ENCODE data around the gene AP2M1.

DNA sequence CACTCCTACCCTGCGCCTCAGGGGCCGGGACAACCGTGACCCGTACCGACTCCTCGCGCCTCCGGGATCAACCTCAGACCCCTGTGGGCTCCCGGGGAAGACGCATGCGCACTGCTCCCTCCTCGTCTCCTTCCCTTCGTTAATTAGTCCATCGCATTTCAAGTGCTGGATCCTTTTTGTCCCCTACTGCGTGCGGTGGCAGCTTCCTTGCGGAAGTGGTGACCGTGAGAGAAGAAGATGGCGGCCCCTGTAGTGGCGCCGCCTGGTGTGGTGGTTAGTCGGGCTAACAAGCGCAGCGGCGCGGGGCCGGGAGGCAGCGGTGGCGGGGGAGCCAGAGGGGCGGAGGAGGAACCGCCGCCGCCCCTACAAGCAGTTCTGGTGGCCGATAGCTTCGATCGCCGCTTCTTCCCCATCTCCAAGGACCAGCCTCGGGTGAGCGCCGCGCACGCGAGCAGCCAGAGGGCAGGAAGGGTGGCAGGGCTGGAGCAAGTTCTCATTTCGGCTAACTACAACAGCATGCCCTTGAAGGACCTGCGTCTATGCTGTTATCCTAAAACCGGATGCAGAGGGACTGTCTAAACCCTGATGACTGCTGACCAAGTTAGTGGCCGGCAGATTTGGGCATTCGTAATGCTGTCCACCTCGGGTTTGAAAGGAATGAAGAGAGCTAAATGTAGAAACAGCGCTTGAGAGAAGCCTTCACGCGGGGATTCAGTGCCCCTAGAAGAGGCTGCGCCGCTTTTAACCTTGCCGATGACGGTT, 39.3 kb upstream of the AP2M1 start, which contains the start of gene EIF2B5:
- TF ChIP-seq, protein P1, sequence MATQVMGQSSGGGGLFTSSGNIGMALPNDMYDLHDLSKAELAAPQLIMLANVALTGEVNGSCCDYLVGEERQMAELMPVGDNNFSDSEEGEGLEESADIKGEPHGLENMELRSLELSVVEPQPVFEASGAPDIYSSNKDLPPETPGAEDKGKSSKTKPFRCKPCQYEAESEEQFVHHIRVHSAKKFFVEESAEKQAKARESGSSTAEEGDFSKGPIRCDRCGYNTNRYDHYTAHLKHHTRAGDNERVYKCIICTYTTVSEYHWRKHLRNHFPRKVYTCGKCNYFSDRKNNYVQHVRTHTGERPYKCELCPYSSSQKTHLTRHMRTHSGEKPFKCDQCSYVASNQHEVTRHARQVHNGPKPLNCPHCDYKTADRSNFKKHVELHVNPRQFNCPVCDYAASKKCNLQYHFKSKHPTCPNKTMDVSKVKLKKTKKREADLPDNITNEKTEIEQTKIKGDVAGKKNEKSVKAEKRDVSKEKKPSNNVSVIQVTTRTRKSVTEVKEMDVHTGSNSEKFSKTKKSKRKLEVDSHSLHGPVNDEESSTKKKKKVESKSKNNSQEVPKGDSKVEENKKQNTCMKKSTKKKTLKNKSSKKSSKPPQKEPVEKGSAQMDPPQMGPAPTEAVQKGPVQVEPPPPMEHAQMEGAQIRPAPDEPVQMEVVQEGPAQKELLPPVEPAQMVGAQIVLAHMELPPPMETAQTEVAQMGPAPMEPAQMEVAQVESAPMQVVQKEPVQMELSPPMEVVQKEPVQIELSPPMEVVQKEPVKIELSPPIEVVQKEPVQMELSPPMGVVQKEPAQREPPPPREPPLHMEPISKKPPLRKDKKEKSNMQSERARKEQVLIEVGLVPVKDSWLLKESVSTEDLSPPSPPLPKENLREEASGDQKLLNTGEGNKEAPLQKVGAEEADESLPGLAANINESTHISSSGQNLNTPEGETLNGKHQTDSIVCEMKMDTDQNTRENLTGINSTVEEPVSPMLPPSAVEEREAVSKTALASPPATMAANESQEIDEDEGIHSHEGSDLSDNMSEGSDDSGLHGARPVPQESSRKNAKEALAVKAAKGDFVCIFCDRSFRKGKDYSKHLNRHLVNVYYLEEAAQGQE (IDR thresholded peaks at IDR 0.05; ENCODE audit: low read depth, low read length) = peak; percentile 75
- TF ChIP-seq GATA2 (CRISPR knock-in tag; IDR thresholded peaks at IDR 0.05) = no peak

Data from SK-N-SH (cell line).